Measurements from ENCODE around the gene GULP1. TPM values are rescaled to one million over a fixed set of nuclear protein-coding genes. Genes with fewer than 3 reads are reported as not detected.
"Not testable (repeated sequence)": the region's sequence is repeated elsewhere in the genome, so short reads cannot be mapped to it uniquely, and the experiment has no call there.

Gene GULP1
- total RNA-seq, 2 donors from 2014 or later, result 7.5 to 10.5 TPM

- peak overlapping the region in 1 of 2 donors; percentile 69 for H3K4me3 ChIP-seq
- H3K4me1 ChIP-seq, result peaks cover 0 to 15% of the 10 kb centered on the region in 2 donors
- H3K36me3 ChIP-seq, result no peaks in the 10 kb centered on the region
- H3K9me3 ChIP-seq, result no peaks in the 10 kb centered on the region
- DNase-seq (ENCODE audit: low spot score), result no peak
- peak overlapping the region; percentile 80 to 87 for H3K27ac ChIP-seq
- no peak for TF ChIP-seq CTCF (IDR thresholded peaks at IDR 0.05)
- no peaks in the 10 kb centered on the region for H3K27me3 ChIP-seq
These were observed 2.8 kb downstream of the GULP1 start for GRCh38 chr2:188294352-188294926.

- Histone ChIP-seq H3K4me3 (no peak overlapping the region), H3K36me3 (no peaks in the 10 kb centered on the region), H3K27me3 (no peaks in the 10 kb centered on the region), H3K4me1 (peaks cover 0 to 15% of the 10 kb centered on the region in 2 donors), H3K9me3 (no peaks in the 10 kb centered on the region), H3K27ac (peak overlapping the region; percentile 2 to 87)
- no peak for DNase-seq (ENCODE audit: low spot score)
- no peak for TF ChIP-seq CTCF (IDR thresholded peaks at IDR 0.05)
These were observed 3.5 kb downstream of the GULP1 start for GRCh38 chr2:188295067-188295685.

- no peak for TF ChIP-seq CTCF (IDR thresholded peaks at IDR 0.05)
- H3K4me3 ChIP-seq, result no peak overlapping the region
- H3K36me3 ChIP-seq, result no peaks in the 10 kb centered on the region
- no peak for DNase-seq (ENCODE audit: low spot score)
- no peaks in the 10 kb centered on the region for H3K9me3 ChIP-seq
- no peaks in the 10 kb centered on the region for H3K27me3 ChIP-seq
- H3K4me1 ChIP-seq, result peaks cover 0 to 9% of the 10 kb centered on the region in 2 donors
- no peak overlapping the region for H3K27ac ChIP-seq
These were observed 6.3 kb downstream of the GULP1 start for GRCh38 chr2:188297978-188298377.

GRCh38 chr2:188298937-188299371, 7.3 kb downstream of the GULP1 start:
- H3K27me3 ChIP-seq; H3K4me1 ChIP-seq; H3K27ac ChIP-seq; DNase-seq (ENCODE audit: low spot score); H3K36me3 ChIP-seq; H3K9me3 ChIP-seq; H3K4me3 ChIP-seq: not testable (repeated sequence)

GRCh38 chr2:188303363-188304031, 11.8 kb downstream of the GULP1 start:
- Histone ChIP-seq H3K36me3 (no peaks in the 10 kb centered on the region), H3K27ac (no peak overlapping the region), H3K9me3 (no peaks in the 10 kb centered on the region), H3K4me1 (no peaks in the 10 kb centered on the region), H3K27me3 (no peaks in the 10 kb centered on the region), H3K4me3 (no peak overlapping the region)
- DNase-seq (ENCODE audit: low spot score), result no peak
- TF ChIP-seq CTCF (IDR thresholded peaks at IDR 0.05), result no peak

- H3K27ac ChIP-seq, result no peak overlapping the region
- no peaks in the 10 kb centered on the region for H3K9me3 ChIP-seq
- H3K36me3 ChIP-seq, result no peaks in the 10 kb centered on the region
- TF ChIP-seq CTCF (IDR thresholded peaks at IDR 0.05), result no peak
- no peak overlapping the region for H3K4me3 ChIP-seq
- H3K4me1 ChIP-seq, result no peaks in the 10 kb centered on the region
- DNase-seq (ENCODE audit: low spot score), result no peak
- H3K27me3 ChIP-seq, result no peaks in the 10 kb centered on the region
These were observed 13.6 kb downstream of the GULP1 start for GRCh38 chr2:188305271-188305670.
